ENCODE data around the gene SLC6A3.

DNA sequence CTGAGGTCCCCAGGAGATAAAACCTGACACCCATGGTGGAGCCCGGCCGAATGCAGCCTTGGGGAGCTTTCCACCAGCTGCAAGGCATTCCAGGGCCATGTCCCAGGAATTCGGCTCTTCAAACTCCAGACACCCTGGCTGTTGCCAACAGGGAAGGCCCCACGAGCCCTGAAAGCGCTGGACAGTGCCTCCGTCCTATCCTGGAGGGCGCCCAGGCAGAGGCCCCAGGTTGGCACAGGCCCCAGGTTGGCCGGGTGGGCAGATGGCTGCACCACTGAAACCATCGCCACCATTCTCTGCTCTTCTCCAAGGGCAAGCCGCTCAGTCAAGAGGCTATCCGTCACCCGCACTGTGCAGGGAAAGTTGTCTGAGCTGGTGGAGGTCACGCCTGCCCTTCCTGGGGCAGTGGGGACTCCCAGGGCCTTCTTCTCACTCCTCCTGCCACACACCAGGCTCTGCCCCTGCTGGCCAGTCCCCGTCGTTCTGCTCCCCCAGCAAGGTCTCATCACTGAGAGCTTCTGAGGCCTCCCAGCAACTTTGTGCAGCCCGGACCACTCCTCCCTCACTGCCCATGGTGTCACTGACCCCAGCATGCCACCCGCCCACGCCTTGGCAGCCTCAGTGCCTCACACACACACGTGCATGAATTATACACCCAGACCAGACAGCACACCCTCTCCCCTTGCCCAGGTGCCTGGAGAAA is 21.2 kb downstream of the SLC6A3 start:
- no peak for TF ChIP-seq POLR2A (IDR thresholded peaks at IDR 0.05)
- TF ChIP-seq, protein P1, sequence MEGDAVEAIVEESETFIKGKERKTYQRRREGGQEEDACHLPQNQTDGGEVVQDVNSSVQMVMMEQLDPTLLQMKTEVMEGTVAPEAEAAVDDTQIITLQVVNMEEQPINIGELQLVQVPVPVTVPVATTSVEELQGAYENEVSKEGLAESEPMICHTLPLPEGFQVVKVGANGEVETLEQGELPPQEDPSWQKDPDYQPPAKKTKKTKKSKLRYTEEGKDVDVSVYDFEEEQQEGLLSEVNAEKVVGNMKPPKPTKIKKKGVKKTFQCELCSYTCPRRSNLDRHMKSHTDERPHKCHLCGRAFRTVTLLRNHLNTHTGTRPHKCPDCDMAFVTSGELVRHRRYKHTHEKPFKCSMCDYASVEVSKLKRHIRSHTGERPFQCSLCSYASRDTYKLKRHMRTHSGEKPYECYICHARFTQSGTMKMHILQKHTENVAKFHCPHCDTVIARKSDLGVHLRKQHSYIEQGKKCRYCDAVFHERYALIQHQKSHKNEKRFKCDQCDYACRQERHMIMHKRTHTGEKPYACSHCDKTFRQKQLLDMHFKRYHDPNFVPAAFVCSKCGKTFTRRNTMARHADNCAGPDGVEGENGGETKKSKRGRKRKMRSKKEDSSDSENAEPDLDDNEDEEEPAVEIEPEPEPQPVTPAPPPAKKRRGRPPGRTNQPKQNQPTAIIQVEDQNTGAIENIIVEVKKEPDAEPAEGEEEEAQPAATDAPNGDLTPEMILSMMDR (IDR thresholded peaks at IDR 0.05 in 4 of 5, conservative IDR thresholded peaks at IDR 0.05 in 1 of 5) = no peak
